Body of pancreas (tissue), 4 donors: ENCODE data around the gene EMB.

Experiments
- POLR2A ChIP-seq, 3 donors: fragments of 450-650 bp; IDR thresholded peaks; one replicate each; pipeline ENCODE4 v1.6.1; 2016; ENCODE audit warnings: antibody characterized with exemption in 3 of 3, mild to moderate bottlenecking in 2 of 3
- TF ChIP-seq, protein P1 (sequence below), 7 experiments: fragments of 450-650 bp in 4 of 7; fragments of 200-600 bp in 3 of 7; sonication (generic) in 3 of 7; IDR thresholded peaks; one replicate each; pipeline ENCODE4 v1.5.1; 2016 to 2019; ENCODE audit warnings: antibody characterized with exemption in 7 of 7

DNA sequence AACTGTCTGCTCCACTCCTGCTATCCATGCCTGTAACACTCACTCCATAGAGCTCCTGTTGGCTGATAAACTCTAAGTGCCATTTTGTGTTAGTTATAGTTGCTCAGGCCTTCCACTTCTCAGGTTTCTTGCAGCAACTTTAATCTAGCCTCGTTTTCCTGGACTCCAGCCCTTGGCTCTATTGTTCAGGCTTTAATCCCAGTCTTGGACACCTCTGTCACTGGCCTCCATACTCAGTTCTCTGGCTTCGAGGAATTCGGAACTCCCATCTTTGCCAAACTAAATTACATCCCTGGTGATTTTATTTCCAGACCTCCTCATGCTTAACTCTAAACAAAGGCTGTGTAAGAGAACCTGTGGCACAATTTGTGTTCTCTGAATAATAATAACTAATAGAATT lies 39.8 kb downstream of the EMB start:
- TF ChIP-seq, protein P1, sequence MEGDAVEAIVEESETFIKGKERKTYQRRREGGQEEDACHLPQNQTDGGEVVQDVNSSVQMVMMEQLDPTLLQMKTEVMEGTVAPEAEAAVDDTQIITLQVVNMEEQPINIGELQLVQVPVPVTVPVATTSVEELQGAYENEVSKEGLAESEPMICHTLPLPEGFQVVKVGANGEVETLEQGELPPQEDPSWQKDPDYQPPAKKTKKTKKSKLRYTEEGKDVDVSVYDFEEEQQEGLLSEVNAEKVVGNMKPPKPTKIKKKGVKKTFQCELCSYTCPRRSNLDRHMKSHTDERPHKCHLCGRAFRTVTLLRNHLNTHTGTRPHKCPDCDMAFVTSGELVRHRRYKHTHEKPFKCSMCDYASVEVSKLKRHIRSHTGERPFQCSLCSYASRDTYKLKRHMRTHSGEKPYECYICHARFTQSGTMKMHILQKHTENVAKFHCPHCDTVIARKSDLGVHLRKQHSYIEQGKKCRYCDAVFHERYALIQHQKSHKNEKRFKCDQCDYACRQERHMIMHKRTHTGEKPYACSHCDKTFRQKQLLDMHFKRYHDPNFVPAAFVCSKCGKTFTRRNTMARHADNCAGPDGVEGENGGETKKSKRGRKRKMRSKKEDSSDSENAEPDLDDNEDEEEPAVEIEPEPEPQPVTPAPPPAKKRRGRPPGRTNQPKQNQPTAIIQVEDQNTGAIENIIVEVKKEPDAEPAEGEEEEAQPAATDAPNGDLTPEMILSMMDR (IDR thresholded peaks at IDR 0.05): no peak
- TF ChIP-seq POLR2A (IDR thresholded peaks at IDR 0.05): no peak
